CD1c-positive myeloid dendritic cell (primary cell): Measurements from ENCODE around the gene NDST1.

Experiments used
- DNase-seq: peaks from one replicate; pipeline ENCODE4 v3.0.0-alpha.2; 2016; ENCODE audit errors: extremely low spot score

NDST1 gene

DNA sequence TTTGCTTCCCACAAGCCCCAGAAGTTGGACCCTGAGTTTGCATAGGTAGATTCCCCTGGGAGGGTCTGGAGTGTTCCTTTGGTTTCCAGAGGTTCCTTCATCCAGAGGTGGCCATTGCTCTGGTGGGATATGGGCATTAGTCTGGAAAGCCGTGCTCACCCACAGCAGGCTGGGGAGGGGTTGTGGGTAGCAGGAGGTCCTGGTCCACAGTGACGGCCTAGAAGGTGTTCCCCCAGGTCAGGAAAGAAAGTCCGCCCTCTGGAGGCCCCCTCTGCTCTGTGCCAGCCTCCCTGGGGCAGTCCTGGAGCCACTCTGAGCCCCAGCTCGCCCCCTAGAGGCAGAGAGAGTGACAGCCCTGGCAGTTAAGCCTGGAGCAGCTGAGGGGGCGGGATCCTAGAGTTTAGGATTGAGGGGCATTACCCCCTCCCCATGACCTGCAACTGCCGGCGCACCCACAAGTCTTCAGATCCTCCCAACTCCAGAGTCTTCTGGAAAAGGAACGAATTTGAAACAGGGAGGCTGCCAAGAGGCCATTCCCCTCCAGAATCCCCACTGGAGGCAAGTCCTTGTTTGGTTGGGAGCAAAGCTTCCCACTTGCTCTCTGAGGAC is 36.8 kb downstream of the NDST1 start:
- peak; percentile 71 for DNase-seq

DNA sequence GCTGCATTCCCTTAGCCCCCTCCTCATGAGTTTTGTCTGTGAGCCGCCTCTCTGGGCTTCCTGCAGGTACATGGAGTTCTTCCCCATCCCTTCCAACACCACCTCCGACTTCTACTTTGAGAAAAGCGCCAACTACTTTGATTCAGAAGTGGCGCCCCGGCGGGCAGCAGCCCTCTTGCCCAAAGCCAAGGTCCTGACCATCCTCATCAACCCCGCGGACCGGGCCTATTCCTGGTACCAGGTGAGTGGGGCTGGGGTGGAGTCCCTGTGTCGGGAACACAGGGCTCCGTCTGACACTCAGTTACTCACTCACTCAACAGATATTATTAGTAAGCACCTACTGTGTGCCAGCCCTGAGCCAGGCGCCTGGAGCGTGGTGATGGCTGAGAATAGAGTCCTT is 37.3 kb downstream of the NDST1 start:
- no peak for DNase-seq

DNA sequence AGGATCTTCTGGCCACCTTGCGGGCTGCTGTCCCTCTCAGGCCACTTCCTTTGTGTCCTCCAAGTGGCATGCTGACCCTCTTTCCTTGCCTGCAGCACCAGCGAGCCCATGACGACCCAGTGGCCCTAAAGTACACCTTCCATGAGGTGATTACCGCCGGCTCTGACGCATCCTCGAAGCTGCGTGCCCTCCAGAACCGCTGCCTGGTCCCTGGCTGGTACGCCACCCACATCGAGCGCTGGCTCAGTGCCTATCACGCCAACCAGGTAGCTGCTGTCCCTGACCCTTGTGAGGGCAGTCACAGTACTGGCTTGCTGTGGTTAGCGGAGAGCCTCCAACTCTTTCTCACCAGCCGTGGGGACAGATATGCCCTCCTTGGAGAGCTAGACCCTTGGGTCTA is 40.2 kb downstream of the NDST1 start:
- DNase-seq: no peak

DNA sequence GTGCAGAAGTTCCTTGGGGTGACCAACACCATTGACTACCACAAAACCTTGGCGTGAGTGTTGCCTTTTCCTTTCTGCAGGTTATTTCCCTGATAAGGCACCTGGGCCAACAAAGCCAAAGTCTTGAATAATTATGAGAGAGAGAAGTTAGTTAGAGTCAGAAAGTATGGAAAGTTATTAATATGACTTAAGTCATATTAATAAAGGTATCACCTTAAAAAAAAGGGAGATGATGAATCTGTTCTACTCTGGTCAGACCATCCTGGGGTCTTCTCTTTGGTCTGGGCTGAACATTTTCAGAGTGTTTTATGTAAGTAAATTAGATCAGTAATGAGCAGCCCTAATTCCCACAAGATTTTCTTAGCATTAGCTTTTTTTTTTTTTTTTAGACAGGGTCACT is 41.8 kb downstream of the NDST1 start:
- no peak for DNase-seq

DNA sequence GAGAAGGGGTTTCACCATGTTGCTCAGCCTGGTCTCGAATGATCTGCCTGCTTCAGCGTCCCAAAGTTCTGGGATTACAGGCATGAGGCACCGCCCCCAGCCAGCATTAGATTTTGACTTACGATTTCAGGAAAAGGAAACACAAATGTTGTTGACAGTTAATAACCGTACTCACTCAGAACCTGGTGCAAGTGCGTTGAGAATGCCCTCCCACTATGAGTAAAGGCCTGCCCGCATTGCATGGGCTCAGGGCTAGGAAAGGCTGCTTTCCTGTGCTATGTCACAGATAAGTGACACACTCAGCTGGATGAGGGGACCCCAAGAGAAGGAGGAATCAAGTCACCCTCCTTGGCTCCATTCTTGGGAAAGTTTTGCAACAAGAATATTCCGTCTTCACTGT is 42.4 kb downstream of the NDST1 start:
- no peak for DNase-seq

DNA sequence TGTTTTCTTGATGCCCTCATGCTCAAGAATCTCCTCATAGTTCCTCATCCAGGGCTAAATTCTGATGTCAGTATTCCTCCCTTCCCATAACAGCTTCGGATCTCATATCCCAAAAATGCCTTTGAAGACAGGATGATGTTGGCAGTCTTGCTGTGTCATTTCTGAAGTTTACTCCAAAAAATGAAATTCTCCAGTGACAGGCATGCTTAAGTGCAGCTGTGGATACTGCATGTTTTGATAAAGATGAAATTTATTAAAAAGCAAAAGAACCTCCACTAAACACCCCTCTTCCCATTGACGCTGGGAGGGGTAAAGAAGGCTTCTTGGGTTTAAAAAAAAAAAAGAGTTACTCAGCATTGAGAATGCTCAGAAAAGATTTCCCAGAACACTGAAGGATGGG is 43.1 kb downstream of the NDST1 start:
- no peak for DNase-seq

DNA sequence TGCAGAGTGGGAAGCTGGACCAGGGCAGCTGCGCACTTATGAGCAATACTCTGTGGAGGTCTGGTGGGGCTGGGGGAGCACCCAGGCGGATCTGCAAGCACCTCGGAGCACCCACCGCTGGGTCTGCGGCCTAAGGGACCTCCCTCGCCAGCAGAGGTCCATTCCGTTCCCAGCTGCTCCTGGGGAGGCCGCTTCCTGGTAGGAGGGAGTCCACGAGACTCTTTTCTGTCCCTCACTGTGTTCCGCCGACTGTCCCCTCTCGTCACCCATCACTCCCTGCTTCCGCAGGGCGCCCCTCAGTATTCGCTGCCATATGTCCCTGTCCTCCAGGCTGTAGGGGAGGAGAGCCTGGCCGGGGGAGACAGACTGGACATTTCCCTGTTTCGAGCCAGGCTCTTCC is 45.5 kb downstream of the NDST1 start:
- no peak for DNase-seq

DNA sequence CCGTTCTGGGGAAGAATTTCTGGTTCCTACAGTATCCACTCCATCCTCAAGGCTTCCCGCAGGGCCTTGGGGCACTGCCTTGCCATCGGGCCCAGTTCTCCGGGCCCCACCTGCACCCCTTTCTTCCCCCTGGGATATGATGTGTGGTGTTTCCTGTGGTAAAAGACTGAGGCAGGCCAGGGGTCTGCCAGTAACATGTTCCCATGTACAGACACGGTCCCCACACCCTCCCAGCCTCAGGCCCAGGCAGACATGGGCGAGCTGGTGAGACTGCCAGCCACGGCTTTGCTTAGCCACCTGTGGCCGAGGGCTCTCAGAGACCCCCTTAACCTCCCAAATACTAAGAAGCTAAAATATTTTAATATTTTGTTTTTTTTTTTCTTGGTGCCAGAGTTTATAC is 46.0 kb downstream of the NDST1 start:
- no peak for DNase-seq

DNA sequence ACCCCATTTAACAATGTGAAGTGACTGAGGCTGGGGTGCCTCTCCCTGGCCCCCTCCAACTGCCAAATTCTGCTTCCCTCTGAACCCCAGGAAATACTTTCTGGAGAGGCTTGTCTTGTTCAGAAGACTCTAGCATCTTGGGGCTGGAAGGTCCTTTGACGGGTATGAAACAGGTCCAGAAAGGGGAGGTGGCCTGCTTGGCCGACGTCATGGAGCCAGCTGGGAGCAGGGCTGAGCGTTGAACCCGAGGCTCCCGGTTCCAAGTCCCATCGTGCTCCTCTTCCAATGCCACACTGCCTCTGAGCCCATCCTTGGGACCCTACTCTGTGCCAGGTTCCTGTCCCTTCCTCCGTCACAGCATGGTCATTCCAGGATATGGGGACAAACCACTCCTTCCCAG is 46.9 kb downstream of the NDST1 start:
- no peak for DNase-seq

DNA sequence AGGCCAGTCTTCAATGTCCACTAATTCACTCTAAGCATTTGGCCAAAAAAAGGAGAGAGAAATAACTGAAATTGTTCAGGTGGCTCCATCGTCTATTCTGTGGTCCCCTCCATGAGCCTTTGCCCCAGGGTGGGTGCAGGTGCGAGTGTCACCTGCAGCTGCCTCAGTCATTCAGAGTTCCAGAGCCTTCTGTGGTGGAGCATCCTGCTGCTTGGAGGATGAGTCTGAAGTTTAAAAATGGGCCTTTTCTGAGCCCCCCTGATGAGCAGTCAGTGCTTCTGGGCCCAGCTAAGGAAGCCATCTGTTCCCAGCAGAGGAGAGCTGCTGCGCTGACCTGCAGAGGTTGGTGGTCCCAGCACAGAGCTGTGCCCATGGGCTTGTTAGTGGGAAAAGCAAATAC is 48.2 kb downstream of the NDST1 start:
- no peak for DNase-seq

DNA sequence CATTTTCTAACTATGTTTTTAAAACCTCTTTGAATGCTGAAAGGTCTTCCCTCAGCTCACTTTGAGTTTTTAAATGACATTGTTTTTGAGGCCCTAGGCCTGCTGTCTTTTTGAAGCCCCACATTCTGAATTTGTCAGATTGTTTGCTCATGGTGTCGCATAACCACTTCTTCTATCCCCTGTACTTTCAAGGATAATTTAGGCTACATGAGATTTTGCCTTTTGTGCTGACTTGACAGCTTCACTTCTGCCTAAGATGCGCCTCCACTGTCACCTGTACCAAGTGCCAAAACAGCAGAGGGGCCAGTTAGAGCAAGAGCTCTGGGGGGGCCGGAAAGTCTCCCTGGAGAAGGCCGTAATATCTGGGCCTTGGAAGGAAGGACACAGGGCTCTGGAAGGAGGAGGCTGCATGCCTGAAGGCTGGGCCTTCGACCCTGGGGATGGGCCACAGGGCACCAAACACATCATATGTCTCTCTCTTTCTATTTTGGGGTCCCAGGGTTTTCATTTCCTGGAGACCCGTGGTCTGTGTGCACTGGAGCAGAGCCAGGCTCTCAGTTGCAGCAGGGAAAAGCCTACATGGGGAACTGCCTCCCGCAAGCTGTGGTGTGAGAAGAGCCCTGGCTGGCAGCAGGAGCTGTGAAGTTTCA is 49.1 kb downstream of the NDST1 start:
- no peak for DNase-seq

DNA sequence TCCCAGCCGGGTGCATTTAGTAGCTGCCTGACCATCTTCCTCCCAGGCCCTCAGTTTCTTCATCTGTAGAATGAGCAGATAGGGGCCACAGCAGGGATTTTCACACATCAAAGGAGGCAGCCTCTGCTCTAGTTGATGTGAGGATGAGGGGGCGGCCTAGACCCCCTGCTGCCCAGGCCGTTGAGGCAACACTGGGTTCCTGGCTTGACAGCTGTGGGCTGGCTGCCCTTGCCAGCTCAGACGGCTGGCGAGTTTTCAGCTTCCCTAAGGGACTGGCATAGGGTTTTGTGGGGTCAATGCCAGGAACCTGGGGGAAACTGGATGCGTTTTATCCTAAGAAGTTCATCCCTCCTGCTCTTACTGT is 49.6 kb downstream of the NDST1 start:
- DNase-seq: no peak

DNA sequence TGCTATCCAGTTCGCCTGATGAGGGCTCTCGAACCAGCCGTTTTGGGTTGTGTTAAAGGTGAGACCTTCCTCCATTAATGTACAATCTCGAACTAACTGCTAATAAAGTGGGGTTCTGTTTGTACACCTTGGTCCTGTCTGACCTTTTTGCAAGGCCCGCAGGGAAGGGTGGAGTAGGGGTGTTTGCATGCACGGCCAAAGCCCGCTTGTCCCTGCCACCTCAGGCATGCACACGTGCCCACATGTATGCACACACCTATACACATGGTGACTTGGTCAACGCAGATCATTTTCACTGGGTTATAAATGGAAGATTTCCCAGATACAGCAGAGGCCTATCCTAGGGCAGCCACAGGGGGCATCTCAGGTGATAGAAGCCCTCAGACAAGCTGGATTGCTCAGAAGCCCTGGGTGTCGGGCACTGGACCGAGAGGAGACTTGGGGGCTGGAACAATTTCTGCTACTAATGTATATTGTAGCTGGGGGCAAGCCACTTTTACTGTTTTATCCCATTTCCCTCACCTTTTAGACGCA is 50.2 kb downstream of the NDST1 start:
- DNase-seq: no peak

DNA sequence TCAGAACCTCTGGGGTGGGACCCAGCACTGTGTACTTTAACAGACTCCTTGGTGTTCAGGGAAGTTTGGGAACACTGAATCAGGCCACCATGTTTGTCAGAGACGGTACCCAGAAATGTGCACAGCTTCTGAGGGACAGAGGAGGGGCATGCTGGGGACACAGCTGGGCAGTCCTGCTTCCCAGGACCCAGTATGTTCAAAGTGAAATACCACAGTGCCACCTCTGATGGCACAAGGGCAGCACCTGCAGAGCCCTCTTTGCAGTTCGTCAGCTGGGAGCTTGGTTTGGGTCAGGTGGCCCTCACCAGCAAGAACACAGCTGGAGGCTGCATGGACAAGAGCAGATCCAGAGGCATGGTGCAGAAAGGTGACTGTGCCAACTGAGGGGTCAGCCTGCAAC is 51.2 kb downstream of the NDST1 start:
- no peak for DNase-seq

DNA sequence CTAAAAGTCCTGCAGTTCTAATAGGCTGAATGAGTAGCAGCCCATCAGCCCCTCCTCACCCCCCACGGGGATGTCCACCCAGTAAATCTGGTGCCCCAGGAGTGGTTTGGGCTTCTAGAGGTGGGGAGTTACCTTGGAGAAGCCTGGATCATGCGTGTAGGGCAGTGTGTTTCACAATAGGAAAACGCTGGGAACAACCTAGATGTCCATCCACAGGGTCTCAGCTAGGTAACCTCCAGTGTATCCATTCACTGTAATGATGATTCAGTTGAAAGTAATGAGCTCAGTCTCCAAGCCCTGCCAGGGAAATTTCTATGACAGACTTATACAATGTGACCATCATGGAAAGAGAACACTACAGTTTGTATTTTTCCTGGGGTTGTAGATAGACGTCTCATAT is 51.8 kb downstream of the NDST1 start:
- DNase-seq: no peak

DNA sequence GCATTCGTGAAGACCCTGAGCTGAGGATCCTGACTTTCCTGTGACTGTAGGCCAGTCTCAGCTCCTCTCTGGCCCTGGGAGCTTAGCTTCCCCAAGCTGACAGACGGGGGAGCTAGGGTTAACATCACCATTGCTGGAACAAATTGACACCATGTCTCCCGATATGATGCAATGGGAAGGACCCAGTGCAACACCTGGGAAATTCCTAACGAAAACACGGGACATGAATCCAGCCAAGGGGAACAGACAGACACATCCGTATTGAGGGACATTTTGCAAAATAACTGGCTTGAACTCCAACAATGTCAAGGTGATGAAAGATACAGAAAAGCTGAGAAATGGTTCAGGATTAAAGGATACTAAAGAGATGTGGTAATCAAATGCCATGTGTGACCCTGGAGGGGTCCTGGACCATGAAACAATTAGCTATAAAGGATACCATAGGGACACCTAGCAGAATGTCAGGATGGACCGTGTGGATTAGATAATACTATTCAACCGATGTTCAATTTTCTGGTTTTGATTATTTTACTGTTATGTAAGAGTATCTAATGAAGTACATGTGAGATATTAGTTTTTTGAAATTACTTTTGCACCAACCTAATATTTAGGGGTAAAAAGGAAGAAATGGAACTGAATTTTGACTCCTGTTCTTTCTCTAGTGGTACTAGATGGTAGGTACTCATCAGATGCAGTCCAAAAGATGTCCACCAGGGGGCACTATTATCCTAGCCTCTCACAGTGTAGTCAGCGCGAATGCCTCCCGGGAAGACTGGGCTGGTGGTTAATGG is 52.7 kb downstream of the NDST1 start:
- peak; percentile 91 for DNase-seq

DNA sequence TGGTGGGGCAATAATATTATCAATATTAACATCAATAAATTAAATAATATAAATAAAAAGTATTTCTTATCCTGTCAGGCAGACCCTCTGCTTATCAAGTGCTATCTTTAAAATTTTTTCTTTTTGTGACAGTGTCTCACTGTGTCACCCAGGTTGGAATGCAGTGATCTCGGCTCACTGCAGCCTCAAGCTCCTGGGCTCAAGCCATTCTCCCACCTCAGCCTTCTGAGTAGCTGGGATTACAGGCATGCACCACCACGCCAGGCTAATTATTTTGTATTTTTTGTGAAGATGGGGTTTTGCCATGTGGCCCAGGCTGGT is 53.2 kb downstream of the NDST1 start:
- no peak for DNase-seq

DNA sequence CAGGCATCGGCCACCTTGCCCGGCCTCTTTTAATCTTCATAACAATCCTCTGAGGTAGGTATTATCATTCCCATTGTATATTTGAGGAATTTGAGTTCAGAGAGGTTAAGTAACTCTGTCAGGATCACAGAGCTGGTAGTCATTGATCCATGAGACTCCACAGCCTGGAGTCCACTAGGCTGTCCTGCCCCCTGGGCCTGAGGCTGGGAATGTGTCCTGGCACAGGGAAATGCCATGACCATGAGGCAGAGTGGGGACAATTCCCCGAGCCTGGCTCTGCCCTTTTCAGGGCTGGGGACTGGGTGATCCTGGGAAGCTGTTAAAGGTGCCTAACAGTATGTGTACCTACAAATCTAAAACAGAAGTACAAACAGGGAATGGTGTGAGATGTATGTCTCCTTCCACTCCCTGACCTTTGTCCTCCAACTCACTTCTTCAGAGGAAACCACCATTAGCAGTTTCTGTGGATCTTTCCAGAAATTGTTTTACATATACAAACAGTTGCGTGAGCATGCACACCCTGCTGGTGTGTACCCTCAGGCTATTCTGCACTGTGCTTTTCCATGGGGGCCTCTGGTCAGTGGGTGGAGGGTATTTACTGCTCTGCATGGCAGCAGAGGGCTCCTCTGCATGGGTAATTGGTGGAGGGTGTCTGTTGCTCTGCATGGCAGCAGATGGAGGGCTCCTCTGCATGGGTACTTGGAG is 53.8 kb downstream of the NDST1 start:
- no peak for DNase-seq

DNA sequence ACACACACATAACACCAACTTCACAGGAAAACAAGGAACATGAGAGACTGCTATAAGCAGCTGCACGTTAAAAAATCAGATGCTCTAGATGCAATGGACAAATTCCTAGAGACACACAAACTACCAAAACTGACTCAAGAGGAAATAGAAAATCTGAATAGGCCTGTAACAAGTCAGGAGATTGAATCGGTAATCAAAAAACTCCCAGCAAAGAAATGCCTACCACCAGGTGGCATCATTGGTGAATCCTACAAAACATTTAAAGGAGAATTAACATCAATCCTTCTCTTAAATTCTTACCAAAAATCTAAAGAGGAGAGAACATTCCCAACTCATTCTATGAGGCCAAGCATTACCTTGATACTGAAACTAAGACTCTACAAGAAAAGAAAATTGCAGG is 54.9 kb downstream of the NDST1 start:
- DNase-seq: peak; percentile 51

DNA sequence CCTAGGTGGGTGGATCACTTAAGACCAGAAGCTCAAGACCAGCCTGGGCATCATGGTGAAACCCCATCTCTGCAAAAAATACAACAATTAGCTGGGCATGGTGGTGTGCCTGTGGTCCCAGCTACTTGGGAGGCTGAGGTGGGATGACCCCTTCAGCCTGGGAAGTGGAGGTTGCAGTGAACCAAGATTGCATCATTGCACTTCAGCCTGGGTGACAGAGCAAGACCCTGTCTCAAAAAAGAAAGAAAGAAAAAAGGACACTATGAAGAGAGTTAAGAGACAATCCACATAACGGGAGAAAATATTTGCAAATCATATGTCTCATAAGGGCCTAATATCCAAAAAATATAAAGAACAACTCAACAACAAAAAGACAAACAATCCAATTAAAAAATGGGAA is 57.9 kb downstream of the NDST1 start:
- DNase-seq: no peak

DNA sequence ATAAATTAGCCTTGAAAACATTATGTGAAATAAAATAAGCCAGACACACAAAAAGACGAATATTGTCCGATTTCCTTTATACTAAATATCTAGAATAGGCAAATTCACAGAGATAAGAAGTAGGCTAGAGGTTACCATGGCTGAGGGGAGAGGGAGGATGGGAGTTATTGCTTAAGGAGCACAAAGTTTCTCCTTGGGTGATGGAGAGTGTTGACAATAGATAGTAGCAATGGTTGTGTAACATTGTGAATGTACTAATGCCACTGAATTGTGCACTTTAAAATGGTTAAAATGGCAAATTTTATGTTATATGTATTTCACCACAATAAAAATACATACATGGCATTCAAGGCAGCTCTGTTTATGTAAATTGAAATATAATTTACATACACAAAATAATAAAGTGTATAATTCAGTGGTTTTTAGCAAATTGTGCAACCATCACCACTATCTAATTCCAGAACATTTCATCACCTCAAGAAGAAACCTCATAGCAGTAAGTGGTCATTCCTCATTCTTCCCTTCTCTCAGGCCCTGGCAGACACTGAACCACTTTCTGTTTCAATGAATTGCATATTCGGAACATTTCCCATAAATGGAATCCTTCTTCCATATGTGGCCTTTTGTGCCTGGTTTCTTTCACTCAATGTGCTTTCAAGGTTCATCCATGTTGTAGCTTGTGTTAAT is 59.2 kb downstream of the NDST1 start:
- DNase-seq: no peak

DNA sequence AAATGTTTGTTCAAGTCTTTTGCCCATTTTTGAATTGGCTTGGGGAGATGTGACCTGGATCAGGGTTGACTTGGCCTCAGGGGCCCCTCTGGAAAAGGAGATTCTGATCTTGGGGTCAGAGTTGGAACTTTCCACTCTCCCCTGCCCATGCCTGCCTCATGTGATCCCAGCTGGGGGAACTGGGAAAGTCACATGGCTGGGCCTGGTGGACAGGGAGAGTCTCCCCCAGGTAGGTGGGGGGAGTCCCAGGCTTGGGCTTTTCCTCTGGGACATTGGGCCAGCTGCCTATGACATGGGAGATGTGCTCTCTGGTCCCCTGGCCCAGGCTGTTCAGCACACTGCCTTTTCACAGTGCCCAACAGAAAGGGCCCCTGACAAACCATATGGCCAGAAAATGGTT is 60.7 kb downstream of the NDST1 start:
- DNase-seq: no peak
